ENCODE measurements around the gene FASTKD3.

FASTKD3 gene

GRCh38 chr5:7882926-7883325, 14.1 kb upstream of the FASTKD3 start:
- H3K9ac ChIP-seq, result no peak overlapping the region
- no peaks in the 10 kb centered on the region for H3K27me3 ChIP-seq
- peaks cover 11 to 88% (median 48%) of the 10 kb centered on the region in 11 experiments; a peak in 19 of 22 replicates for H4K20me1 ChIP-seq
- H3K27ac ChIP-seq, result no peak overlapping the region
- no peak overlapping the region for H3K4me2 ChIP-seq
- no peak overlapping the region for H3K4me3 ChIP-seq
- no peak for TF ChIP-seq Cebpa-rat (IDR thresholded peaks at IDR 0.05)
- peaks cover 0 to 44% (median 9%) of the 10 kb centered on the region in 10 experiments; a peak in 10 of 20 replicates for H3K4me1 ChIP-seq
- H3K9me3 ChIP-seq (replicated peaks in 1 of 11), result no peaks in the 10 kb centered on the region
- peaks cover 79 to 96% (median 89%) of the 10 kb centered on the region in 11 experiments for H3K36me3 ChIP-seq

- Histone ChIP-seq H3K9ac (no peak overlapping the region), H3K4me3 (no peak overlapping the region), H3K9me3 (replicated peaks in 1 of 11) (no peaks in the 10 kb centered on the region), H4K20me1 (peaks cover 11 to 97% (median 53%) of the 10 kb centered on the region in 11 experiments; a peak in 19 of 22 replicates), H3K36me3 (peaks cover 85 to 100% (median 97%) of the 10 kb centered on the region in 11 experiments), H3K4me2 (no peak overlapping the region), H3K27ac (0 out of 22 replicates have a peak overlapping the region, but pooled peaks of 1 of the 11 experiments have one; percentile 84), H3K27me3 (no peaks in the 10 kb centered on the region), H3K4me1 (peaks cover 0 to 56% (median 11%) of the 10 kb centered on the region in 10 experiments; a peak in 10 of 20 replicates)
- TF ChIP-seq Cebpa-rat (IDR thresholded peaks at IDR 0.05), result no peak
Measured at GRCh38 chr5:7881816-7882215, 13.0 kb upstream of the FASTKD3 start.

GRCh38 chr5:7881091-7881490, 12.3 kb upstream of the FASTKD3 start:
- peak overlapping the region in 1 of 11 experiments; percentile 75; a peak in 1 of 22 replicates for H3K4me2 ChIP-seq
- TF ChIP-seq Cebpa-rat (IDR thresholded peaks at IDR 0.05), result peak in 4 of 11 experiments; percentile 16 to 62 (median 45); a peak in 4 of 22 replicates

GRCh38 chr5:7878381-7878873, 9.6 kb upstream of the FASTKD3 start:
- H4K20me1 ChIP-seq, result peaks cover 14 to 100% (median 71%) of the 10 kb centered on the region in 11 experiments; a peak in 19 of 22 replicates
- H3K4me3 ChIP-seq, result no peak overlapping the region
- peak overlapping the region in 5 of 11 experiments; percentile 38 to 76 (median 62); a peak in 10 of 22 replicates for H3K4me2 ChIP-seq
- peak overlapping the region in 7 of 11 experiments; percentile 3 to 84 (median 61); a peak in 10 of 22 replicates for H3K27ac ChIP-seq
- TF ChIP-seq Cebpa-rat (IDR thresholded peaks at IDR 0.05), result peak in 2 of 11 experiments; percentile 66 to 73; a peak in 4 of 22 replicates
- no peaks in the 10 kb centered on the region for H3K9me3 ChIP-seq (replicated peaks in 1 of 11)
- H3K36me3 ChIP-seq, result peaks cover 87 to 100% (median 100%) of the 10 kb centered on the region in 11 experiments
- H3K9ac ChIP-seq, result peak overlapping the region in 3 of 11 experiments; percentile 34 to 60 (median 38); a peak in 3 of 22 replicates
- H3K4me1 ChIP-seq, result peaks cover 1 to 85% (median 17%) of the 10 kb centered on the region in 10 experiments; a peak in 18 of 20 replicates
- H3K27me3 ChIP-seq, result no peaks in the 10 kb centered on the region

More at GRCh38 chr5:7881091-7881490, 12.3 kb upstream of the FASTKD3 start:
- Histone ChIP-seq H3K4me1 (peaks cover 0 to 63% (median 11%) of the 10 kb centered on the region in 10 experiments; a peak in 10 of 20 replicates), H3K4me3 (no peak overlapping the region), H3K27me3 (no peaks in the 10 kb centered on the region), H3K27ac (peak overlapping the region in 3 of 11 experiments; percentile 3 to 84 (median 19); a peak in 4 of 22 replicates), H3K9me3 (replicated peaks in 1 of 11) (no peaks in the 10 kb centered on the region), H3K36me3 (peaks cover 86 to 100% (median 98%) of the 10 kb centered on the region in 11 experiments), H4K20me1 (peaks cover 11 to 98% (median 52%) of the 10 kb centered on the region in 11 experiments; a peak in 19 of 22 replicates), H3K9ac (no peak overlapping the region)

GRCh38 chr5:7877851-7878250, 9.0 kb upstream of the FASTKD3 start:
- no peak for TF ChIP-seq Cebpa-rat (IDR thresholded peaks at IDR 0.05)
- peaks cover 19 to 100% (median 77%) of the 10 kb centered on the region in 11 experiments; a peak in 20 of 22 replicates for H4K20me1 ChIP-seq
- no peak overlapping the region for H3K4me3 ChIP-seq
- peak overlapping the region in 5 of 11 experiments; percentile 12 to 76 (median 62); a peak in 9 of 22 replicates for H3K4me2 ChIP-seq
- H3K9ac ChIP-seq, result peak overlapping the region in 3 of 11 experiments; percentile 34 to 60 (median 38); a peak in 4 of 22 replicates
- peak overlapping the region in 7 of 11 experiments; percentile 3 to 84 (median 61); a peak in 10 of 22 replicates for H3K27ac ChIP-seq
- H3K27me3 ChIP-seq, result no peaks in the 10 kb centered on the region
- peaks cover 81 to 100% (median 97%) of the 10 kb centered on the region in 11 experiments for H3K36me3 ChIP-seq
- no peaks in the 10 kb centered on the region for H3K9me3 ChIP-seq (replicated peaks in 1 of 11)
- peaks cover 7 to 90% (median 22%) of the 10 kb centered on the region in 10 experiments for H3K4me1 ChIP-seq

GRCh38 chr5:7876867-7877266, 8.0 kb upstream of the FASTKD3 start:
- peaks cover 16 to 95% (median 32%) of the 10 kb centered on the region in 10 experiments for H3K4me1 ChIP-seq
- no peaks in the 10 kb centered on the region for H3K9me3 ChIP-seq (replicated peaks in 1 of 11)
- H3K9ac ChIP-seq, result peak overlapping the region in 2 of 11 experiments; percentile 11 to 22; a peak in 1 of 22 replicates
- H3K27ac ChIP-seq, result peak overlapping the region in 3 of 11 experiments; percentile 69 to 84 (median 79); a peak in 5 of 22 replicates
- H4K20me1 ChIP-seq, result peaks cover 22 to 100% (median 83%) of the 10 kb centered on the region in 11 experiments; a peak in 20 of 22 replicates
- H3K36me3 ChIP-seq, result peaks cover 72 to 100% (median 93%) of the 10 kb centered on the region in 11 experiments
- TF ChIP-seq Cebpa-rat (IDR thresholded peaks at IDR 0.05), result no peak
- H3K4me3 ChIP-seq, result no peak overlapping the region
- peak overlapping the region in 4 of 11 experiments; percentile 16 to 76 (median 68); a peak in 7 of 22 replicates for H3K4me2 ChIP-seq
- H3K27me3 ChIP-seq, result no peaks in the 10 kb centered on the region

- Histone ChIP-seq H3K36me3 (peaks cover 54 to 94% (median 87%) of the 10 kb centered on the region in 11 experiments), H3K9me3 (replicated peaks in 1 of 11) (no peaks in the 10 kb centered on the region), H4K20me1 (peaks cover 35 to 100% (median 84%) of the 10 kb centered on the region in 11 experiments; a peak in 21 of 22 replicates), H3K27me3 (no peaks in the 10 kb centered on the region), H3K27ac (no peak overlapping the region), H3K4me3 (no peak overlapping the region), H3K4me2 (no peak overlapping the region), H3K9ac (no peak overlapping the region), H3K4me1 (peaks cover 34 to 95% (median 49%) of the 10 kb centered on the region in 10 experiments)
- TF ChIP-seq Cebpa-rat (IDR thresholded peaks at IDR 0.05), result no peak
Measured at GRCh38 chr5:7875151-7875550, 6.3 kb upstream of the FASTKD3 start.

- peaks cover 49 to 89% (median 82%) of the 10 kb centered on the region in 11 experiments for H3K36me3 ChIP-seq
- H3K4me1 ChIP-seq, result peaks cover 34 to 91% (median 52%) of the 10 kb centered on the region in 10 experiments
- no peak overlapping the region for H3K27ac ChIP-seq
- no peak for TF ChIP-seq Cebpa-rat (IDR thresholded peaks at IDR 0.05)
- H3K27me3 ChIP-seq, result no peaks in the 10 kb centered on the region
- H3K9ac ChIP-seq, result no peak overlapping the region
- no peak overlapping the region for H3K4me3 ChIP-seq
- peaks cover 33 to 100% (median 84%) of the 10 kb centered on the region in 11 experiments; a peak in 21 of 22 replicates for H4K20me1 ChIP-seq
- no peaks in the 10 kb centered on the region for H3K9me3 ChIP-seq (replicated peaks in 1 of 11)
- 0 out of 22 replicates have a peak overlapping the region, but pooled peaks of 1 of the 11 experiments have one; percentile 2 for H3K4me2 ChIP-seq
Measured at GRCh38 chr5:7874639-7875038, 5.8 kb upstream of the FASTKD3 start.
